ENCODE measurements around the gene EEF2.

- TF ChIP-seq CTCF (IDR thresholded peaks at IDR 0.05) (no peak), EZH2 (IDR thresholded peaks at IDR 0.05; ENCODE audit: borderline replicate concordance, insufficient read depth, low read depth, low read length, poor library complexity, severe bottlenecking) (no peak)
These were observed 717 bp downstream of the EEF2 start for GRCh38 chr19:3984584-3984907.
